Left lung (tissue), 10 donors: ENCODE data around the gene ARPC4. TPM values are rescaled to one million over a fixed set of nuclear protein-coding genes. Genes with fewer than 3 reads are reported as not detected.

Experiments used
- ATAC-seq: fragments of 200-7000 bp; cut with Tn5 transposase; one replicate; pipeline ENCODE4 v1.9.1; 2020; ENCODE audit warnings: moderate library complexity
- DNase-seq, 4 donors: peaks; one replicate each; pipeline ENCODE4 v3.0.0-alpha.2; 2013 to 2020
- H3K27ac ChIP-seq, 2 donors: fragments of 200-600 bp; sonication (generic) in 1 of 2; one replicate each; pipeline versions ENCODE4 v1.5.0 to v1.8.0; 2020 to 2021
- H3K27me3 ChIP-seq, 2 donors: fragments of 200-600 bp; sonication (generic) in 1 of 2; one replicate each; pipeline versions ENCODE4 v1.5.0 to v1.8.0; 2020 to 2021
- H3K36me3 ChIP-seq, 2 donors: fragments of 200-600 bp; sonication (generic) in 1 of 2; one replicate each; pipeline versions ENCODE4 v1.5.0 to v1.8.0; 2020 to 2021
- H3K4me1 ChIP-seq, 2 donors: fragments of 200-600 bp; one replicate each; pipeline ENCODE4 v1.8.0; 2021
- H3K4me3 ChIP-seq, 2 donors: fragments of 200-600 bp; sonication (generic) in 1 of 2; one replicate each; pipeline versions ENCODE4 v1.5.0 to v1.8.0; 2020 to 2021; ENCODE audit warnings: mild to moderate bottlenecking in 1 of 2
- H3K9me3 ChIP-seq, 2 donors: fragments of 200-600 bp; sonication (generic) in 1 of 2; one replicate each; pipeline versions ENCODE4 v1.5.0 to v1.8.0; 2020 to 2021
- intact Hi-C, 2 donors: fragments of 100-400 bp; cut with DNase I; formaldehyde crosslinking; loops; one replicate each; pipeline versions ENCODE4 v1.11.2 to v1.14.2; 2022
- polyA plus RNA-seq, 6 donors: library from polyadenylated mRNA; unstranded; fragments of 120-200 nt; gene quantifications; one replicate each; pipeline ENCODE4 v1.2.1, GENCODE V29; 2013; ENCODE audit not compliant: insufficient read length in 6 of 6
- total RNA-seq, 2 donors: library from RNA; stranded (reverse); fragmentation: NEBNext Ultra II Directional; extraction: Animal tissue kit (Norgen Biotek cat#: 25700); gene quantifications; one replicate each; pipeline ENCODE4 v1.2.1, GENCODE V29; 2021
- TF ChIP-seq, protein P1 (sequence below), 2 donors: fragments of 200-600 bp; sonication (generic) in 1 of 2; IDR thresholded peaks; one replicate each; pipeline versions ENCODE4 v1.5.0 to v1.8.0; 2021; ENCODE audit warnings: antibody characterized with exemption in 2 of 2
- donor health status: DM: no; HTN: yes; CAD: no.
- donor health status: DM: no; HTN: no; CAD: no.

Gene ARPC4
- total and polyA plus RNA-seq, 8 donors = 87.7 to 193 (median 112) TPM

DNA sequence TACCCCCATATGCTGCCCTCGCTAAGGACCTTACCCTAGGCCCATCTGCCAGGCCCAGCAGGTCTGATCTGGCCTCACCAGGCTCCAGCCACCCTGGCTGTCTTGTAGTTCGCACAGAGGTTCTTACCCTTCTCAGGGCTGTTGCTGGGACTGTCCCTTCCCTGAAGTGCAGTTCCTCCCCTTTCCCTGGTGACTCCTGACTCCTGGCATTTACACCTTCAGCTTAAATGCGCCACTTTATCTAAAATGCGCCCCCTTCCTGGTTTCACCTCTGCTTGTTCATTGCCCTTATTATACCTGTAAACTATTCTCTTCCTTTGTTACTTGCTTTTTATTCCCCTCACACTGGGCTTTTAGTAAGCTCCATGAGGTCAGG is 16.3 kb downstream of the ARPC4 start:
- Histone ChIP-seq H3K4me3 (peak overlapping the region; percentile 66 to 72), H3K36me3 (peaks cover 0 to 51% of the 10 kb centered on the region in 2 donors), H3K9me3 (no peaks in the 10 kb centered on the region), H3K27ac (peak overlapping the region; percentile 96 to 97), H3K27me3 (no peaks in the 10 kb centered on the region), H3K4me1 (peaks cover 0 to 23% of the 10 kb centered on the region in 2 donors)
- DNase-seq (peak in 3 of 4 donors; percentile 9 to 52 (median 48)), ATAC-seq (peak; percentile 69)
- TF ChIP-seq, protein P1, sequence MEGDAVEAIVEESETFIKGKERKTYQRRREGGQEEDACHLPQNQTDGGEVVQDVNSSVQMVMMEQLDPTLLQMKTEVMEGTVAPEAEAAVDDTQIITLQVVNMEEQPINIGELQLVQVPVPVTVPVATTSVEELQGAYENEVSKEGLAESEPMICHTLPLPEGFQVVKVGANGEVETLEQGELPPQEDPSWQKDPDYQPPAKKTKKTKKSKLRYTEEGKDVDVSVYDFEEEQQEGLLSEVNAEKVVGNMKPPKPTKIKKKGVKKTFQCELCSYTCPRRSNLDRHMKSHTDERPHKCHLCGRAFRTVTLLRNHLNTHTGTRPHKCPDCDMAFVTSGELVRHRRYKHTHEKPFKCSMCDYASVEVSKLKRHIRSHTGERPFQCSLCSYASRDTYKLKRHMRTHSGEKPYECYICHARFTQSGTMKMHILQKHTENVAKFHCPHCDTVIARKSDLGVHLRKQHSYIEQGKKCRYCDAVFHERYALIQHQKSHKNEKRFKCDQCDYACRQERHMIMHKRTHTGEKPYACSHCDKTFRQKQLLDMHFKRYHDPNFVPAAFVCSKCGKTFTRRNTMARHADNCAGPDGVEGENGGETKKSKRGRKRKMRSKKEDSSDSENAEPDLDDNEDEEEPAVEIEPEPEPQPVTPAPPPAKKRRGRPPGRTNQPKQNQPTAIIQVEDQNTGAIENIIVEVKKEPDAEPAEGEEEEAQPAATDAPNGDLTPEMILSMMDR (IDR thresholded peaks at IDR 0.05) = no peak
- intact Hi-C loops = no loop called here

DNA sequence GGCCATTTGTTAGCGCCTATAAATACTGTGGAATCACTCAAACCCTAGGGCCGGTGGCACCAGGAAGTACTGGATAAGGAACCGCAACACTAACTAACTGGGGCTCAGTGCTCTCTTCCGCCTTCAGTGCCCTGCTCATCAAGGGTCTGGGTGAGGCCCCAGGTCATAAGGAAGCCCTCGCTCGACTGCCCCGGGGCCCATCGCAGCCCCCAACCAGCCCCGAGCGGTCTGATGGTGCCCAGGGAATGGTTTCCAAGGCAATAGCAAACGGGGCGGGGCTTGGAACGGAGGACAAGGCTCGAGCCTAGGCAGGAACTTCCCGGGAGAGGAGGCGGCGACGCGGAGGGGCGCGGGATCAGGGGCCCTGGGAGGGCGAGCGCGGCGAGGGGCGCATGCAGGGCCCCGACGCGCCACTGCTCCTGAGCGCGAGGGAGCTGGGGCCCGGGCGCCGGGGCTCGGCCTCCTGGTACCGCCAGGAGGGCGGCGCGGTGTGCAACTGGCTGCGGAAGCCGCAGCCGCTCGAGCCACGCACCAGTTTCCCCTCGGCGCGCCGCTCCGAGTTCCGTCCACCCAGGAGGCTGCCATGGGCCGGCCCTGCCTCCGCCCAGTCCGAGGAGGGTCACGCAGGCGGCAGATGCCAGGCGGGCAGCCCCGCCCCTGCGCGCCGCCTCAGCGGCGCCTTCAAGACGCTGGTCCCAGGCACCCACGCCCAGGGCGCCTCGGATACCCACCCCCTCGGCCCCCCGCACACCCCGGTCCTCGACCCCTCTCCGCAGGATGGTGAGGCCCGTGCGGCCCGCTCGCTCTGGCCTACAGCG is 16.9 kb downstream of the ARPC4 start, which contains the start of gene TTLL3:
TTLL3 (plus strand) TSS at position 648 of the 818 bp plus-strand sequence. CDS start 400 bp downstream, outside the sequence.
- peak within 1 kb of the TSS; percentile 66 to 72 for H3K4me3 ChIP-seq
- TF ChIP-seq, protein P1 (IDR thresholded peaks at IDR 0.05) = no peak
- intact Hi-C loops = no loop called here

DNA sequence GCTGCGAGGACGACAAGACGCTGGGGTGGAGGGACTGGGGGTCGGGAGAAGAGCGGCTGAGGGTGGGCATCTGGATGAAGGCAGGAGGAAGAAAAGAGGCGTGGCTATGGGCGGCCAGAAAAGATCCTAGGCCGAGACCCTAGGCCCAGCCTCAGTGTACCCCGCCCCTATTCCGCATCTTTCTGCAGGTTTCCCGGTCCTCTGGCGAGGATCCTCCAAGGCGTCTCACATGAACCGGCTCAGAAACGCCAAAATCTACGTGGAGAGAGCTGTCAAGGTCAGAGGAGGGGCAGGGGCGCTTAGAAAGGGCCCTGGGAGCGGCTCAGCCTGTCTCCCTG is 17.5 kb downstream of the ARPC4 start:
- peak overlapping the region; percentile 96 to 97 for H3K27ac ChIP-seq
- TF ChIP-seq, protein P1 (IDR thresholded peaks at IDR 0.05) = no peak
- H3K27me3 ChIP-seq = no peaks in the 10 kb centered on the region
- H3K4me1 ChIP-seq = peaks cover 0 to 23% of the 10 kb centered on the region in 2 donors
- H3K4me3 ChIP-seq = peak overlapping the region; percentile 66 to 72
- ATAC-seq (peak; percentile 3), DNase-seq (peak in 1 of 4 donors; percentile 25)
- intact Hi-C loops = no loop called here
- H3K36me3 ChIP-seq = peaks cover 0 to 49% of the 10 kb centered on the region in 2 donors
- no peaks in the 10 kb centered on the region for H3K9me3 ChIP-seq

More for the DNA sequence above, 16.9 kb downstream of the ARPC4 start, which contains the start of gene TTLL3:
- Histone ChIP-seq H3K9me3 (no peaks in the 10 kb centered on the region), H3K4me1 (peaks cover 0 to 23% of the 10 kb centered on the region in 2 donors), H3K27me3 (no peaks in the 10 kb centered on the region), H3K36me3 (peaks cover 0 to 49% of the 10 kb centered on the region in 2 donors), H3K27ac (peak within 1 kb of the TSS; percentile 96 to 97)
- DNase-seq = peak; percentile 78 to 95 (median 82)
- peak; percentile 92 for ATAC-seq

DNA sequence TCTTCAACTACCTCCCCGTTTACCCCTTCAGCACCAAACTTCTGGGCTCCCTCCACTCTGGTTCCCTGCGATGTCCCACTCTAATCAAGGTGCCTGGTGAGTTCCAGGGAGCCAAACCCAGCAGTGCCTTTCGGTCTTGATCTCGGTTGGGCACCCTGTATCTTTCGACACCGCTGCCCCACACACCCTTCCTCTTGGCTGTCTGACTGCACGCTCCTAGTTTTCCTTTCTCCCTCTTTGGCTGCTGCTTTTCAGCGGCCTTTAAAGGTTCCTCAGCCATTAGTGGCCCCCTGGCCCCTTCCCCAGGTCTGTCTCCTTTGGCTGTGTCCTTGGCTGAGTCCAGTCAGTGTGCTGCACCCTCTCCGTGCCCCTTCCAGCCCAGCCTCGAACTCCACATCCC is 18.0 kb downstream of the ARPC4 start:
- no peak for DNase-seq
- Histone ChIP-seq H3K4me3 (peak overlapping the region; percentile 66 to 72), H3K27ac (peak overlapping the region; percentile 96 to 97), H3K36me3 (peaks cover 0 to 49% of the 10 kb centered on the region in 2 donors), H3K9me3 (no peaks in the 10 kb centered on the region), H3K27me3 (no peaks in the 10 kb centered on the region), H3K4me1 (peaks cover 0 to 23% of the 10 kb centered on the region in 2 donors)
- TF ChIP-seq, protein P1 (IDR thresholded peaks at IDR 0.05) = no peak
- ATAC-seq = no peak
- intact Hi-C loops = no loop called here

DNA sequence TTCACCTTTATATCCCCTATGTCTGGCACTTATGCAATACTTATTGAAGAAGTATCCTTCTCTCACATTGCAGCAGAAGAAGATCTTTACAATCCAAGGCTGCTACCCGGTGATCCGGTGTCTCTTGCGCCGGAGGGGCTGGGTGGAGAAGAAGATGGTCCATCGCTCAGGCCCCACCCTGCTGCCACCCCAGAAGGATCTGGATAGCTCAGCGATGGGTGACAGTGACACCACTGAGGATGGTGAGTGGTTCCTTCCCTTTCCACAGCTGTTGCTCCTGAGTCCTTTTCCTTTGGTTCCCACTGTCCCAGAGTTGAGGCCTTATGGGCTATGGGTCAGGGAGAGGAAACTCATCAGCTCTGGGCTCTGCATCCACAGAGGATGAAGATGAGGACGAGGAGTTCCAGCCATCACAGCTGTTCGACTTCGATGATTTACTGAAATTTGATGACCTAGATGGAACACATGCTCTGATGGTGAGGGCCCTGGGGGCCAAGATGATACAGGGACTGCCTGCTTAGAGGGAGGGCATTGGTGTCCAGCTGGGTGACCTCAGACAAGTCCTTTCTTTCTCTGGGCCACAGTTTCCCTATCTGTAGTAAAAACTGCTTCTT is 20.1 kb downstream of the ARPC4 start:
- H3K4me3 ChIP-seq = no peak overlapping the region
- TF ChIP-seq, protein P1 (IDR thresholded peaks at IDR 0.05) = no peak
- ATAC-seq = no peak
- intact Hi-C loops = no loop called here
- H3K27me3 ChIP-seq = no peaks in the 10 kb centered on the region
- no peak overlapping the region for H3K27ac ChIP-seq
- H3K36me3 ChIP-seq = peaks cover 0 to 37% of the 10 kb centered on the region in 2 donors
- no peak for DNase-seq
- peaks cover 0 to 23% of the 10 kb centered on the region in 2 donors for H3K4me1 ChIP-seq
- no peaks in the 10 kb centered on the region for H3K9me3 ChIP-seq
